GM23248 (cell line): Measurements from ENCODE around the gene NEDD9.

Source experiments
- EZH2 ChIP-seq: fragments of 200-600 bp; sonication (generic); IDR thresholded peaks from 2 replicates; pipeline ENCODE4 v1.6.1; 2018; ENCODE audit warnings: antibody characterized with exemption, mild to moderate bottlenecking; ENCODE audit not compliant: insufficient read depth, poor library complexity, severe bottlenecking
- EZH2phosphoT487 ChIP-seq: fragments of 200-600 bp; sonication (generic); IDR thresholded peaks from 2 replicates; pipeline ENCODE4 v1.6.1; 2018; ENCODE audit warnings: antibody characterized with exemption, moderate library complexity, mild to moderate bottlenecking, low read depth; ENCODE audit not compliant: insufficient read depth

GRCh38 chr6:11211254-11211653 lies 21.2 kb downstream of the NEDD9 start:
- TF ChIP-seq EZH2 (no peak), EZH2phosphoT487 (no peak)
